Activated CD8-positive, alpha-beta memory T cell treated with anti-CD3 and anti-CD28 coated beads, Interleukin-2, amount 50 U/mL, for 48 hours (primary cell): ENCODE measurements around the gene NPC2.

Experiments used
- DNase-seq: peaks from one replicate; pipeline ENCODE4 v3.0.0-alpha.2; 2020

Gene NPC2

DNA sequence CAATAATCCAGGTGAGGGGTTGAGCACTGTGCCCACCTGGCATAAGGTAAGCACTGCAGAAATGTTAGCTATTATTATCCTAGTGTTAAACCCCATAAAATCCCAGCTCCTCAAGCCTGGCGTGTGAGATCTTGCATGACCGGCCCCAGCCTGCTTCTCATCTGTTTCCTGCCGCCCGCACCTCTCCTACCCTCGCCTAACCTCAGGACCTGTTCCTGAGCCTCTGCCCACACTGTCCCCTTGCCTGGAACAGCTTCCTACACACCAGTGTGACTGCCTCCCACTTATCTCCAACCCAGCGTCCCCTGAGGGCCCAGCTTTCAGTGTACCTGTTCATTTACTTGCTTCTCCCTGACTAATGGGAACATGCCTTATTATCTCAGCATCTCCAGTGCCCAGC lies 25.1 kb upstream of the NPC2 start:
- DNase-seq: no peak

GRCh38 chr14:74517731-74518130 lies 24.6 kb upstream of the NPC2 start:
- DNase-seq: no peak

- no peak for DNase-seq
Measured at GRCh38 chr14:74516451-74517160, 23.5 kb upstream of the NPC2 start.

- no peak for DNase-seq
Measured at GRCh38 chr14:74515891-74516412, 22.8 kb upstream of the NPC2 start.

GRCh38 chr14:74514471-74514941 lies 21.4 kb upstream of the NPC2 start:
- DNase-seq: no peak

GRCh38 chr14:74511966-74512830 lies 19.1 kb upstream of the NPC2 start:
- DNase-seq: no peak

DNA sequence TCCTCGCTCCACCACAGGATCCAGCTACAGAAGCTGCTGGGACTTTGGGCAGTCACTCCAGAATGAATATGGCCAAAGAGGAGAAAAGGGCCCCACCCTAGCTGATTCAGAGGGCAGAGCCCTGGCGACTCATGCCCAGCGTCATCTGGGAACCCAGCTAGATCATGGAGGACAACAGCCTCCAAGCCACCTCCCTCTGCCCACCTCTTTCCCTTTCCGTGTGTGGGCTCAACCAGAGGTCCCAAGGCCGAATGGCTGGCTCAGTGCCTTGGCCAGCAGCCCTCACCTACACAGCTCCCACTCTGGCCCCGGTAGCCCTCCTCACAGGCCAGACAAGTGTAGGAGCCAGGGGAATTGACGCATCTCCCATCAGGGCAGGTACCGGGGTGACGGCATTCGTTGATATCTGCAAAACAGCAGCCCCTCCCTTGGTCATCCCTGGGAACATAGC lies 17.9 kb upstream of the NPC2 start:
- DNase-seq: no peak

- DNase-seq: no peak
Measured at GRCh38 chr14:74510223-74510931, 17.3 kb upstream of the NPC2 start.

GRCh38 chr14:74509587-74510222 lies 16.6 kb upstream of the NPC2 start:
- DNase-seq: no peak

DNA sequence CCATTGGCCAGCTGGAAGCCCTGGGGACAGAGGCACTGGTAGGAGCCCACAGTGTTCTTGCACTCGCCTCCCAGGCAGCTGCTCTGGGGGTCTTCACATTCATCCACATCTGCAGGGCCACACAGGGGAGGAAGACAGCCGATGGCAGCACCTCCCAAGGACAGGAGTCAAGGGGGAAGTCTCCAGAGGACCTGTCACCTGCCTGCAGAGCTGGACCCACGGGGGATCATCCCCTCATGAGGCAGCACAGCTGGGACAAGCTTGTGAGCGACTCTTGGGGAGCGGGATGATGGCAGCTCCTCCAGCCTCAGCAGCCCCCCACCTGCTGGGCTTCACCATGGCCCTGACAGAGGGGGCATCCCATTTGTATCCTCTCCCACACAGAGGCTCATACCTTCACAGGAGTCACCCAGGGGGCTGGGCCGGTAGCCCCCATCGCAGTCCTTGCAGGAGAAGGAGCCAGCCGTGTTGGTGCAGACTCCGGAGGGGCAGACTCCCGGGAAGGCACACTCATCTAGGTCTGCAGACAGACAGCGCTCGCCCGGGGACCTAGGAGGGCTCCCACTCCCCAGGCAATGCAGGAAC lies 15.8 kb upstream of the NPC2 start:
- DNase-seq: no peak

DNA sequence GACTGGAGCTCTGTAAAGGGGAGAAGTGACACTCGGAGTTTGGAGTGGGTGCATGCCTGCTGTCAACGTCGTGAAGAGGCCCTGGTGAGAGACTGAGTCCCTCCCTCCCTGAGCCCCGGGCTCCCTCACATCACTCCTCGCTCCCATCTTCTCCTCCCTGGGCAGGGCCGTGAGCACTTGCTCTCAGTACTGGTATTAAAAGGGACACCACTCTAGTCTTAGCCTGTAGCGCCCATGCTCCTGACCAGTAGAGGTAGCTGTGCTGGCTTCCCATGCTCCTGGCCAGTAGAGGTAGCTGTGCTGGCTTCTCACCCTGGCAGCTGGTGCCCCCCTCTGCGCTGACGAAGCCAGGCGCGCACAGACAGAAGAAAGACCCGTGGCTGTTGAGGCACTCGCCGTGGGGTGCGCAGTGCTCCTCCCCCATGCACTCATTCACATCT lies 15.2 kb upstream of the NPC2 start:
- DNase-seq: no peak

GRCh38 chr14:74507840-74508239 lies 14.7 kb upstream of the NPC2 start:
- no peak for DNase-seq

DNA sequence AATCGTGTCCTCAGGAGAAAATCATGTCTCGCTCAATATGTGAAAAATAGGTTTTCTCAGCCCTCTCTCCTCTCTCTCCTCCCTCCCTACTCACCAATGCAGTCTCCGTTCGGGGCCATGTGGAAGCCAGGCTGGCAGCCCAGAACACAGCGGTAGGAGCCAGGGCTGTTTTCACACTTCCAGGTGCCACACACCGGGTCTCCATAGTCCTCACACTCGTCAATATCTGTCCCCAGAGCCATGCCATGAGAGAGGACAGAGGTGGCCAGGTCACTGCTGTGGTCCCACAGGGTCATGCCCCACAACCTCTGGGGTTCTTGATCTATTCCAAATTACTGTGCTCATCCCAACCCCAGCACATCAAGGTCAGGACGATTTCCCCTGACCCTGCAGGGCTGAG lies 14.0 kb upstream of the NPC2 start:
- no peak for DNase-seq

- no peak for DNase-seq
Measured at GRCh38 chr14:74506411-74506851, 13.3 kb upstream of the NPC2 start.

GRCh38 chr14:74505831-74506230 lies 12.7 kb upstream of the NPC2 start:
- DNase-seq: no peak

- peak; percentile 41 for DNase-seq
Measured at GRCh38 chr14:74504874-74505720, 12.0 kb upstream of the NPC2 start.

DNA sequence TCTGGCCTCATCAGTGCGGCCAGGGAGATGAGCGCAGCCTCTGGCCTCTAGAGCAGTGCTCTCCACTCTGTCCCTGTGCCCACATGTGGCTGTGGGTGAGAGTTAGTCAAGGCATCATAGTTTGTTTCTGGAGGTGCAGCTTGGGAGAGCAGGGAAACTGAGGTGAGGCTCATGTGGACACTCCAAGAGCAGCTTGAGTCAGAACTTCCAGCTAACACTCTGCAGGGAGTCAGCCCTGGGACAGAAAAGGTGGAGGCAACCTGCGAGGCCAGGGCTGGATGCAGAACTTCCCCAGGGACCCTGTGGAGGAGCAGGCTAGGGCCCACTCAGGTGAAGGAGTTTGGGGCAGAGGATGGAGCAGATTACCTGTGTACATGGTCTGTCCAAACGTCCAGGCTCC lies 11.3 kb upstream of the NPC2 start:
- DNase-seq: peak; percentile 43

DNA sequence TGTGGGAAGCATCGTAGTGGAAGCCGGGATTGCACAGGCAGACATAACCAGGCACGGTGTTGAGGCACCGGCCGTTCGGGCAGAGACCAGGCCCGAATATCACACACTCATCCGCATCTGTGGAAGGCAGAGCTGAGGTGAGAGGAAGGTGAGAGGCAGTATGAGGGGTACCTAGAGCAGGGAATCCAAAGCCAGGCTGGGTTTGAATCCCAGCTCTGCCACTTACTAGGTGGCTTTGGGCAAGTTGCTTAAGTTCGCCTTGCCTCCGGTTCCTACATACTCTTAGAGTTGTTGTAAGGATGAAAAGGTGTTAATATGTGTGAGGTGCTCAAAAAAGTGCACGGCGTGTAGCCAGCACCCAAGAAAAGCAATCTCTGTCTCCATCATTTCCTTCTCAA lies 10.8 kb upstream of the NPC2 start:
- peak; percentile 32 for DNase-seq

DNA sequence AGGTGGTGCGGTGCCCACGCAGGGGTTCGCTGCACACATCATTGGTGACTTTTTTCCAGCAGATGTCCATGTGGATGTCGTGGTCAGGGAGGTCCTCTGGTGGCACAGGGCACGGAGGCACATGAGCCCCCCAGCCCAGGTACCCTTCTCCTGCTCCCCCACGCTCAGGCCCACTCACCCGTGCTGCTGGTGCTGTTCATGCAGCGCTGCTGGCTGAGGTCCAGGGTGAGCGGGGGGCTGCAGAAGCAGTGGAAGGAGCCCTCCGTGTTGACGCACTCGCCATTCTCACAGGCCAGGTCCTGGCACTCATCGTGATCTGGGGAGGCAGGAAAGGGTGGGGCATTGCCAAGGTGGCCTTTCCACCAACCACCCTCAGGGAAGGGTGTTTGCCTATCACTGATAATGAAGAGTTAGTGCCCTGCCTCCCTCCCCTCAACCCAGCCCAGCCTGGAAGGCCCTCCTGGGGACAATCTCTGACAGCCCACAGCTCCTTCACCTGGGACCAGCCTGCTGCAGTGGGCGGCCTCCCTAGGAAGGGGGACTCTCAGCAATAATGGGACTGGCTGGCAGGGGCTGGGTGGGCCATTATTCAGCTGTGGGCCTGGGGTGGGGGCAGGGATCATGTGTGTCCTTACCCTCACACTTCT lies 10.3 kb upstream of the NPC2 start:
- DNase-seq: peak; percentile 42

GRCh38 chr14:74502236-74503019 lies 9.3 kb upstream of the NPC2 start:
- peak; percentile 44 for DNase-seq
